LNCAP (cell line): ENCODE results near the gene MINDY4B.

Experiments used
- CTCF ChIP-seq: fragments of 450-650 bp; IDR thresholded peaks from 2 replicates; pipeline ENCODE4 v1.5.1; 2017; ENCODE audit warnings: mild to moderate bottlenecking

The MINDY4B gene

GRCh38 chr3:150870406-150870805 lies 34.8 kb downstream of the MINDY4B start:
- TF ChIP-seq CTCF, result no peak

GRCh38 chr3:150868282-150868681 lies 37.0 kb downstream of the MINDY4B start:
- TF ChIP-seq CTCF, result no peak

GRCh38 chr3:150867434-150867833 lies 37.8 kb downstream of the MINDY4B start:
- TF ChIP-seq CTCF, result no peak

GRCh38 chr3:150861851-150862250 lies 43.4 kb downstream of the MINDY4B start:
- TF ChIP-seq CTCF, result no peak

- TF ChIP-seq CTCF, result no peak
These were observed 55.0 kb downstream of the MINDY4B start for GRCh38 chr3:150850191-150850590.

GRCh38 chr3:150848864-150849263 lies 56.4 kb downstream of the MINDY4B start:
- no peak for TF ChIP-seq CTCF

GRCh38 chr3:150847433-150847832 lies 57.8 kb downstream of the MINDY4B start:
- TF ChIP-seq CTCF, result no peak

- TF ChIP-seq CTCF, result no peak
These were observed 60.8 kb downstream of the MINDY4B start for GRCh38 chr3:150844484-150844883.
